Loucy (cell line): ENCODE measurements around the gene ZBTB2.

Experiments
- CTCF ChIP-seq: fragments of 200-600 bp; sonication (generic); conservative IDR thresholded peaks from 2 replicates; pipeline ENCODE4 v1.5.1; 2014; ENCODE audit warnings: mild to moderate bottlenecking, antibody characterized with exemption, low read length
- EZH2phosphoT487 ChIP-seq: fragments of 200-600 bp; IDR thresholded peaks from 2 replicates; pipeline ENCODE4 v1.6.1; 2018; ENCODE audit warnings: antibody characterized with exemption, mild to moderate bottlenecking, moderate library complexity, borderline replicate concordance

DNA sequence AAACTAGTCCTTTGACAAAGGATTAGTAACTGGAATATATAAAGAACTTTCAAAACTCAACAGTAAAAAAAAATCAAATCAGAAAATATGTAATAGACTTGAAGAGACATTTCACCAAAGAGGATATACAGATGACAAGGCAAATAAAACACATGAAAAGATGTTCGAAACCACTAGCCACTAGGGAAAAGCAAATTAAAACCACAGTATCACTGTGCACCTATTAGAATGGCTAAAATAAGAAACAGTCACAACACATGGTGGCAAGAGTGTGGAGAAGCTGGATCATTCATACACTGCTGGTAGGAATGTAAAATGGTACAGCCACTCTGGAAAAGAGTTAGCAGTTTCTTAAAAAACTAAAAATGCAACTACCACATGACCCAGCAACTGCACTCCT, 14.9 kb downstream of the ZBTB2 start:
- TF ChIP-seq CTCF (no peak), EZH2phosphoT487 (no peak)
